ENCODE measurements around the gene RNF2. TPM values are rescaled to one million over a fixed set of nuclear protein-coding genes. Genes with fewer than 3 reads are reported as not detected.

Gene RNF2
- total RNA-seq, 4 donors from 2014 or later = 10.2 to 18.7 (median 17.4) TPM

DNA sequence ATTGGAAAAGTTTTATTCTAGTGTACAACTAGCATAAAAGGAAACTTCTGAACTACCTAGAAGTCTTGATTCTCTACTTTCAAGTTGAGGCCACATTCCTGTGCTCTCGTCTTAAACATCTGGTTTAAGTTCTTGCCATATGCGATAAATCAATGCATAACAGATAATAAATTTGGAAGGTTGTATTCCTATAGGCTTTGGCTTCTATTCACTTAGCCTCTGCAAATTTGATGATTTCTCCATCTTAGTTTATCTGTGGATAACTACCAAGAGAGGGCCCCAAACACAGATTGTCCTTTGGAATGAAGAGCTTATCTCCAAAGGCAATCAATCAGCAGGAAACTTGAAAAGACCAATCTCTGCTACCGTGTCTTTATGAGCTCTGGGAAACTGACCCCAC, 11.7 kb upstream of the RNF2 start:
- TF ChIP-seq POLR2A (IDR thresholded peaks at IDR 0.05) = no peak
- no peak overlapping the region for H3K27ac ChIP-seq
- no peak for ATAC-seq
- H3K4me1 ChIP-seq = no peaks in the 10 kb centered on the region
- H3K9me3 ChIP-seq = no peaks in the 10 kb centered on the region
- WGBS, 2 donors (ENCODE audit: low coverage in 1 of 2) = 63 to 65% methylated on average over 3 of the region's 3 CpGs
- no peak overlapping the region for H3K4me3 ChIP-seq
- H3K27me3 ChIP-seq = no peaks in the 10 kb centered on the region
- no peaks in the 10 kb centered on the region for H3K36me3 ChIP-seq

GRCh38 chr1:185035258-185035657, 10.1 kb upstream of the RNF2 start:
- ATAC-seq = no peak
- 83 to 93% methylated on average over 1 of the region's 1 CpG for WGBS, 2 donors (ENCODE audit: low coverage in 1 of 2)
- Histone ChIP-seq H3K4me3 (no peak overlapping the region), H3K9me3 (no peaks in the 10 kb centered on the region), H3K4me1 (no peaks in the 10 kb centered on the region), H3K27me3 (no peaks in the 10 kb centered on the region), H3K36me3 (no peaks in the 10 kb centered on the region), H3K27ac (no peak overlapping the region)
- TF ChIP-seq POLR2AphosphoS5 (IDR thresholded peaks at IDR 0.05) (no peak), EP300 (IDR thresholded peaks at IDR 0.05) (no peak), POLR2A (IDR thresholded peaks at IDR 0.05) (no peak)
- TF ChIP-seq, protein P1, sequence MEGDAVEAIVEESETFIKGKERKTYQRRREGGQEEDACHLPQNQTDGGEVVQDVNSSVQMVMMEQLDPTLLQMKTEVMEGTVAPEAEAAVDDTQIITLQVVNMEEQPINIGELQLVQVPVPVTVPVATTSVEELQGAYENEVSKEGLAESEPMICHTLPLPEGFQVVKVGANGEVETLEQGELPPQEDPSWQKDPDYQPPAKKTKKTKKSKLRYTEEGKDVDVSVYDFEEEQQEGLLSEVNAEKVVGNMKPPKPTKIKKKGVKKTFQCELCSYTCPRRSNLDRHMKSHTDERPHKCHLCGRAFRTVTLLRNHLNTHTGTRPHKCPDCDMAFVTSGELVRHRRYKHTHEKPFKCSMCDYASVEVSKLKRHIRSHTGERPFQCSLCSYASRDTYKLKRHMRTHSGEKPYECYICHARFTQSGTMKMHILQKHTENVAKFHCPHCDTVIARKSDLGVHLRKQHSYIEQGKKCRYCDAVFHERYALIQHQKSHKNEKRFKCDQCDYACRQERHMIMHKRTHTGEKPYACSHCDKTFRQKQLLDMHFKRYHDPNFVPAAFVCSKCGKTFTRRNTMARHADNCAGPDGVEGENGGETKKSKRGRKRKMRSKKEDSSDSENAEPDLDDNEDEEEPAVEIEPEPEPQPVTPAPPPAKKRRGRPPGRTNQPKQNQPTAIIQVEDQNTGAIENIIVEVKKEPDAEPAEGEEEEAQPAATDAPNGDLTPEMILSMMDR (IDR thresholded peaks at IDR 0.05) = no peak

DNA sequence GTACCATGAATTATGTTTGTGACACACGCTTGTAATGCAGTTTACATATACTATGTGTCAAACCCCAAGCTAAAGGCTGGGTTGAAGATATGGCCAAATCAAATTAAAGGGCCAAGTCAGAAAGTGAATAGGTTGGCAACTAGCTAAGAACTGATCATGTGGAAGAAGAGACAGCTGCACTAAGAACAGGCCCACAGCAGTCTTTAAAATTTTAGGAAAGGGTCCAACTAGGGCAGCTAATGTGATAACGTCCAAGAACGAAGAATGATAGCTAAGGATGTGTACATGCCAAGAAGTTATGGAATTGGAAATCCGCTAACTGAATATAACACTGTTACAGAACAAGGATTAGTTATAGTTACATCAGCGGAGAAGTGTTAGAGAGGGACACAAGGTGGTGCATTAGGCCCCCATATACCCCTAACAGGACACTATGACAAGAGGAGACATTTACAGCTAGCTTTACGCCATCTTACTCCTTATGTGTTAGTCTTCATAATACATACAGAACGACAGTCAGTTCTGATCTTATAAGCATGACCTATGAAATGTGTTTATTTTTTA, 6.5 kb upstream of the RNF2 start:
- Histone ChIP-seq H3K9me3 (no peaks in the 10 kb centered on the region), H3K27me3 (no peaks in the 10 kb centered on the region), H3K4me3 (no peak overlapping the region), H3K36me3 (no peaks in the 10 kb centered on the region), H3K27ac (no peak overlapping the region), H3K4me1 (no peaks in the 10 kb centered on the region)
- TF ChIP-seq EP300 (IDR thresholded peaks at IDR 0.05) (no peak), POLR2A (IDR thresholded peaks at IDR 0.05) (no peak), POLR2AphosphoS5 (IDR thresholded peaks at IDR 0.05) (no peak)
- TF ChIP-seq, protein P1 (IDR thresholded peaks at IDR 0.05) = no peak
- WGBS, 2 donors (ENCODE audit: low coverage in 1 of 2) = 82 to 89% methylated on average over 7 of the region's 7 CpGs
- no peak for ATAC-seq

- Histone ChIP-seq H3K4me1 (peaks cover 0 to 3% (median 0%) of the 10 kb centered on the region in 3 donors), H3K27ac (no peak overlapping the region), H3K27me3 (no peaks in the 10 kb centered on the region), H3K9me3 (no peaks in the 10 kb centered on the region), H3K36me3 (no peaks in the 10 kb centered on the region), H3K4me3 (no peak overlapping the region)
- no peak for ATAC-seq
- WGBS, 2 donors (ENCODE audit: low coverage in 1 of 2) = 60 to 70% methylated on average over 4 of the region's 4 CpGs
- TF ChIP-seq, protein P1 (IDR thresholded peaks at IDR 0.05) = no peak
- TF ChIP-seq POLR2A (IDR thresholded peaks at IDR 0.05) = no peak
- TF ChIP-seq POLR2AphosphoS5 (IDR thresholded peaks at IDR 0.05) = no peak
- no peak for TF ChIP-seq EP300 (IDR thresholded peaks at IDR 0.05)
Measured at GRCh38 chr1:185039726-185040407, 5.5 kb upstream of the RNF2 start.

DNA sequence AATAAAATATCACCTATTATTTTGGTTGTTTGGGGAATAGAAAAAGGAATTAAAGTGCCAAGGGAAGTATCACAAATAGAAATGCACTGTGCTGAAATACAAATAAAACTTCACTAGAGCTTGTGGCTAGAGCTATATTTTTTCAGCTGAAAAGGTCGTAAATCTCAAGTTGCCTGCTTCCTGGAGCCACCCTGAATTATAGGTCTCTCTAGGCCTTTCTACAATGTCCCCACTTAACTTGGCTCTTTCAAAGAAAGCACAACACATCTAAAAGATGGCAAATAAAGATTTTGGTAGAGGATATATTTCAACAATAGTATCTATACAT, 5.0 kb upstream of the RNF2 start:
- no peak for TF ChIP-seq POLR2AphosphoS5 (IDR thresholded peaks at IDR 0.05)
- no peak for TF ChIP-seq POLR2A (IDR thresholded peaks at IDR 0.05)
- TF ChIP-seq, protein P1 (IDR thresholded peaks at IDR 0.05) = no peak
- TF ChIP-seq EP300 (IDR thresholded peaks at IDR 0.05) = no peak
- ATAC-seq = no peak
- Histone ChIP-seq H3K9me3 (no peaks in the 10 kb centered on the region), H3K27me3 (no peaks in the 10 kb centered on the region), H3K4me1 (peaks cover 0 to 4% (median 0%) of the 10 kb centered on the region in 3 donors), H3K4me3 (no peak overlapping the region), H3K27ac (no peak overlapping the region), H3K36me3 (no peaks in the 10 kb centered on the region)
- 33 to 44% methylated on average over 1 of the region's 1 CpG for WGBS, 2 donors (ENCODE audit: low coverage in 1 of 2)
